ENCODE data around the gene PFDN6.

- no peak for TF ChIP-seq CTCF (IDR thresholded peaks at IDR 0.05; ENCODE audit: low read depth, low read length)
- no peak for TF ChIP-seq EZH2phosphoT487 (IDR thresholded peaks at IDR 0.05; ENCODE audit: low read depth)
Measured at GRCh38 chr6:33241968-33242367, 47.4 kb upstream of the PFDN6 start.
